Adrenal gland (tissue), 12 donors: Measurements from ENCODE around the gene PATL1. TPM values are rescaled to one million over a fixed set of nuclear protein-coding genes. Genes with fewer than 3 reads are reported as not detected.

ENCODE experiments used
- DNase-seq, 7 donors: peaks; one replicate each; pipeline ENCODE4 v3.0.0-alpha.2; 2019 to 2020
- H3K27ac ChIP-seq, 5 donors: fragments of 200-600 bp; sonication (generic) in 4 of 5; 1 replicate in 3 of 5; 2 replicates in 2 of 5; pipeline versions ENCODE4 v1.5.1 to v1.8.0; 2016 to 2020; ENCODE audit warnings: mild to moderate bottlenecking in 1 of 5
- H3K27me3 ChIP-seq: fragments of 200-600 bp; 2 replicates; pipeline ENCODE4 v1.8.0; 2021
- H3K36me3 ChIP-seq, 2 donors: fragments of 200-600 bp; replicated peaks in 1 of 2; 1 replicate in 1 of 2; 2 replicates in 1 of 2; pipeline versions ENCODE4 v1.5.1 to v1.8.0; 2018 to 2022
- H3K4me1 ChIP-seq, 2 donors: fragments of 200-600 bp; replicated peaks in 1 of 2; 1 replicate in 1 of 2; 2 replicates in 1 of 2; pipeline versions ENCODE4 v1.5.1 to v1.8.0; 2018 to 2021
- H3K4me3 ChIP-seq, 4 donors: fragments of 200-600 bp; sonication (generic) in 3 of 4; one replicate each; pipeline ENCODE4 v1.5.1; 2016 to 2018
- H3K9me3 ChIP-seq, 3 donors: fragments of 200-600 bp; sonication (generic) in 1 of 3; replicated peaks in 1 of 3; 1 replicate in 2 of 3; 2 replicates in 1 of 3; pipeline versions ENCODE4 v1.5.1 to v1.8.0; 2016 to 2021
- CTCF ChIP-seq, 6 experiments: fragments of 450-650 bp in 4 of 6; fragments of 200-600 bp in 2 of 6; sonication (generic) in 1 of 6; IDR thresholded peaks; 1 replicate in 5 of 6; 2 replicates in 1 of 6; pipeline versions ENCODE4 v1.5.1 to v1.8.0; 2016 to 2021; ENCODE audit warnings: antibody characterized with exemption in 6 of 6, mild to moderate bottlenecking in 2 of 6, moderate library complexity in 1 of 6
- POLR2A ChIP-seq, 2 donors: fragments of 450-650 bp; IDR thresholded peaks; one replicate each; pipeline ENCODE4 v1.6.1; 2017; ENCODE audit warnings: antibody characterized with exemption in 2 of 2, mild to moderate bottlenecking in 2 of 2, moderate library complexity in 1 of 2
- WGBS, 4 donors: extraction: QIAGEN DNeasy Blood & Tissue Kit in 2 of 4; methylation state at CpG; one replicate each; pipeline versions ENCODE4 v1.1.5 to v1.1.7; 2013 to 2017; 5-methylcytosine and 5-hydroxymethylcytosine counted together
- intact Hi-C, 2 donors: fragments of 100-400 bp; cut with DNase I; formaldehyde crosslinking; loops; one replicate each; pipeline versions ENCODE4 v1.14.1 to v1.15.0; 2022 to 2023
- polyA plus RNA-seq, 3 donors: library from polyadenylated mRNA; stranded (reverse); fragments of 200-250 nt in 2 of 3; fragments of 350-450 nt in 1 of 3; fragmentation: Illumina TruSeq in 1 of 3; extraction: RNeasy Lipid Tissue Mini Kit (QIAGEN cat#74804) in 1 of 3; gene quantifications; one replicate each; pipeline ENCODE4 v1.2.3, GENCODE V29; 2013 to 2014
- total RNA-seq, 9 donors: library from RNA; depleted of rRNA in 4 of 9; stranded (reverse); fragments of >200 nt in 4 of 9; fragments of 120-200 nt in 1 of 9; fragmentation: NEBNext Ultra II Directional in 1 of 9; extraction: Animal tissue kit (Norgen Biotek cat#: 25700) in 1 of 9; gene quantifications; one replicate each; pipeline versions ENCODE4 v1.1.0 to v1.2.4, GENCODE V29; 2013 to 2023
- donor health status: healthy with polysubstance abuse.
- donor health status: Bipolar disorder and iron deficiency.
- donor health status: DM: yes; HTN: yes; CAD: no.
- donor health status: DM: no; HTN: no; CAD: no.
- donor health status: DM: no; HTN: no; CAD: no.
- donor health status: DM: yes; HTN: yes; CAD: no.

PATL1 gene
- total and polyA plus RNA-seq, 12 donors, result 10.3 to 55.9 (median 19.5) TPM

DNA sequence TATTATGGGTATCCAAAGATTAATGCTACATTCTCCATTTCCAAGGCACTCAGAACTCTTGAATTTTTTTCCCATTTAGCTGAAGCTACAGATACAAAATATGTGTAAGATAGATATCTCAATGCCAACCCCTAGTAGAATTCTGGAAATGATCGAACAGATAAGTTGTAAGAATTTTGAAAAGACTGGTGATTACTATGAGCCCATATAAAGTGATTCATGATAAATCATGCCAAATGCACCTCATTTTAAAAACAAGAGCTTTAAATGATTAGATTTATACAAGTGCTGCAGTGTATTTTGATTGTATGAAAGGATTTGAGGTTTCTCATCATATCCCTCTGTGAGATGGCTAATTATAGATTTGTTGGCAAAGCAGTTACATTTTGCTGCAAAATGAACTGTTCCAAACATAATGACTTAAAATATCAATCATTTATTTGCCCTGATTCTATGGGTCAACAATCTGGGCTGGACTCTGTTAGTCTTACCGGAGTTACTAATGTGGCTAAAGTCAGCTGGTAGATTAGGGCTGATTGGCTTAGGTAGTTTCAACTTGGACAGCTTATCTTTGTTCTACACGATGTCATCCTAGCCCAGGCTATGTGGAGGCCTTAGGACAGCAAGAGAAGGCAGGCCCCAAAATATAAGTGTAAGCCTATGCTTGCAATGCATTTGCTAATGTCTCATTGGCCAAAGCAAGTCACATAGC lies 41.5 kb upstream of the PATL1 start:
- Histone ChIP-seq H3K9me3 (no peaks in the 10 kb centered on the region), H3K27me3 (no peaks in the 10 kb centered on the region), H3K4me3 (no peak overlapping the region), H3K36me3 (no peaks in the 10 kb centered on the region), H3K4me1 (no peaks in the 10 kb centered on the region), H3K27ac (no peak overlapping the region)
- WGBS, 4 donors, result 62 to 70% (median 67%) methylated on average over 3 of the region's 3 CpGs
- TF ChIP-seq CTCF (IDR thresholded peaks at IDR 0.05), result no peak
- intact Hi-C loops, result no loop called here
- DNase-seq, result no peak

DNA sequence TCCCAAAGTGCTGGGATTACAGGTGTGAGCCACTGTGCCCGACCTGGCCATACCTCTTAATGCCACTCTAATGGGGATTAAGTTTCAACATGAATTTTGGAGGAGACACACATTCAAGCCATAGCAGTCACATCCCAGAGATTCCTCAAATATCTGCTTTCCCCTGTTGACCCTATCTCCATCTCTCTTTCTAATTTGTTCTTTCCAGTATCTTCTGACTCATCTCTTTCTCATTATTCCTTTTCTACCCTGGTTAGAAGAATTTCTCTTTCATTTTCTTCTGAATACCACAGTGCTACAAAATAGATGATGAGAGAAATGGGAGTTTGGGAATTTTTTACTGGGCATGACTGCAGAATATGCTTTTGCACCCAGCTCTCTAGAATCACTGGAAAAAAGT lies 39.7 kb upstream of the PATL1 start:
- Histone ChIP-seq H3K9me3 (no peaks in the 10 kb centered on the region), H3K27me3 (no peaks in the 10 kb centered on the region), H3K27ac (no peak overlapping the region), H3K4me1 (no peaks in the 10 kb centered on the region), H3K4me3 (no peak overlapping the region), H3K36me3 (no peaks in the 10 kb centered on the region)
- intact Hi-C loops, result no loop called here
- no peak for DNase-seq
- no peak for TF ChIP-seq CTCF (IDR thresholded peaks at IDR 0.05)
- TF ChIP-seq POLR2A (IDR thresholded peaks at IDR 0.05), result no peak
- 38 to 63% (median 41%) methylated on average over 1 of the region's 1 CpG for WGBS, 4 donors

DNA sequence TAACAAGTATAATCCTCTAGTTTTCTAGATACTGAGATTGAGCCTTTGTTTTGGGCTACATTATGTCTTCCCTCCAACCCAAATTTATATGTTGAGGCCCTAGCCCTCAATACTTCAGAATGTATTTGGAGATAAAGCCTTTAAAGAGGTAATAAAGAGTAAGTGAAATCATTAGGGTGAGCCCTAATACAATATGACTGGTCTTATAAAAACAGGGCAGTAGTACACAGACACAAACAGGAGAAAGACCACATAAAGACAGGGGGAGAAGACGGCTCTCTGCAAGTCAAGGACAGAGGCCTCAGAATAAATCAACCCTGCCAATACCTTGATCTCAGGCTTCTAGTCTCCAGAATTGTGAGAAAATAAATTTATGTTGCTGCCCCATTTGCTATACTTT lies 38.5 kb upstream of the PATL1 start:
- intact Hi-C loops, result no loop called here
- H3K36me3 ChIP-seq, result no peaks in the 10 kb centered on the region
- DNase-seq, result no peak
- H3K9me3 ChIP-seq, result no peaks in the 10 kb centered on the region
- H3K27ac ChIP-seq, result no peak overlapping the region
- 47 to 60% (median 57%) methylated on average over 1 of the region's 1 CpG for WGBS, 4 donors
- H3K4me1 ChIP-seq, result no peaks in the 10 kb centered on the region
- TF ChIP-seq CTCF (IDR thresholded peaks at IDR 0.05) (no peak), POLR2A (IDR thresholded peaks at IDR 0.05) (no peak)
- H3K4me3 ChIP-seq, result no peak overlapping the region
- no peaks in the 10 kb centered on the region for H3K27me3 ChIP-seq

DNA sequence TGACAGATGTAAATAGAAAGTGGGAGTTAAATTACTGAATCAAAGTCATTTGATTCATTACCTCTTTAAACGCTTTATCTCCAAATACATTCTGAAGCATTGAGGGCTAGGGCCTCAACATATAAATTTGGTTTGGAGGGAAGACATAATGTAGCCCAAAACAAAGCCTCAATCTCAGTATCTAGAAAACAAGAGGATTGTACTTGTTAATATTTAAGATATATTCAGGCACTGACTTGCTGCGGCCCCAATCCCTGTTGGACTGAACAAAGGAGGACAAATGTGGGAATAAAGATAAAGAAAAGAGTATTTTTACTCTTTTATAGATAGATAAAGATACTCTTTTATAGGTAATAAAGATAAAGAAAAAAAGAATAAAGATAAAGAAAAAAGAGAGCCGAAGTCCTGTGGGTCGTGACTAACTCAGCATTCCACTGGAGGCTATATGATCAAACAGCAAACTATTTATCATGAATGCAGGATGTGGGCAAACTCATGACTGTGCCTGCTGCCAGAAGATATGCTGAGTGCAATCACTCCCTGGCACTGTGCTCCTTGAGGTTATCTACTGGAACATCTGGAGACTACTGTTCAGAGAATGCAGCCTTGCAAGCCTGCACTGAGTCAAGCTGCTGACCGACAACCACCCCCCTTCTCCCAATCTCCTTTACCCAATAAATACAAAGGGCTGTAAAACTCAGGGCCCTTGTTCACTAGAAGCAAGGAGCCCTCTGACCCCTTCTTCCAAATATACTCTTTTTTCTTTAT lies 37.9 kb upstream of the PATL1 start:
- TF ChIP-seq POLR2A (IDR thresholded peaks at IDR 0.05) (no peak), CTCF (IDR thresholded peaks at IDR 0.05) (no peak)
- H3K9me3 ChIP-seq, result no peaks in the 10 kb centered on the region
- 70 to 85% (median 83%) methylated on average over 5 of the region's 5 CpGs for WGBS, 4 donors
- H3K27ac ChIP-seq, result no peak overlapping the region
- H3K4me3 ChIP-seq, result no peak overlapping the region
- intact Hi-C loops, result no loop called here
- no peaks in the 10 kb centered on the region for H3K27me3 ChIP-seq
- no peaks in the 10 kb centered on the region for H3K4me1 ChIP-seq
- H3K36me3 ChIP-seq, result no peaks in the 10 kb centered on the region
- no peak for DNase-seq
